Lung (tissue), 12 donors: Measurements from ENCODE around the gene GUCA2B. TPM values are rescaled to one million over a fixed set of nuclear protein-coding genes. Genes with fewer than 3 reads are reported as not detected.

ENCODE experiments used
- ATAC-seq: fragments of 200-7000 bp; cut with Tn5 transposase; one replicate; pipeline ENCODE4 v1.9.1; 2020; ENCODE audit warnings: moderate number of reproducible peaks; ENCODE audit not compliant: insufficient read depth, low FRiP score
- DNase-seq, 3 donors: peaks; one replicate each; pipeline ENCODE4 v3.0.0-alpha.2; 2013 to 2017
- H3K27ac ChIP-seq, 2 donors: one replicate each; pipeline ENCODE4 v1.5.1; 2013; ENCODE audit warnings: mild to moderate bottlenecking in 2 of 2, moderate library complexity in 2 of 2, control low read depth in 1 of 2, inconsistent platforms in 1 of 2, low read depth in 1 of 2, low read length in 1 of 2
- H3K27me3 ChIP-seq, 3 donors: one replicate each; pipeline ENCODE4 v1.5.1; 2013; ENCODE audit warnings: low read length in 2 of 3; ENCODE audit not compliant: control insufficient read depth in 3 of 3, insufficient read depth in 3 of 3
- H3K36me3 ChIP-seq, 4 donors: one replicate each; pipeline ENCODE4 v1.5.1; 2013; ENCODE audit warnings: low read length in 4 of 4, mild to moderate bottlenecking in 1 of 4, moderate library complexity in 1 of 4; ENCODE audit not compliant: control insufficient read depth in 4 of 4, insufficient read depth in 4 of 4
- H3K4me1 ChIP-seq, 5 donors: one replicate each; pipeline ENCODE4 v1.5.1; 2013; ENCODE audit warnings: low read length in 5 of 5, mild to moderate bottlenecking in 2 of 5, moderate library complexity in 1 of 5; ENCODE audit not compliant: control insufficient read depth in 5 of 5, insufficient read depth in 5 of 5
- H3K4me3 ChIP-seq: one replicate; pipeline ENCODE4 v1.5.1; 2013; ENCODE audit warnings: mild to moderate bottlenecking, control low read depth, moderate library complexity
- H3K9ac ChIP-seq, 2 donors: one replicate each; pipeline ENCODE4 v1.5.1; 2013; ENCODE audit warnings: low read length in 2 of 2, control low read depth in 1 of 2; ENCODE audit not compliant: insufficient read depth in 1 of 2
- H3K9me3 ChIP-seq, 4 donors: one replicate each; pipeline ENCODE4 v1.5.1; 2013; ENCODE audit warnings: low read length in 3 of 4, mild to moderate bottlenecking in 1 of 4, moderate library complexity in 1 of 4; ENCODE audit not compliant: control insufficient read depth in 4 of 4, insufficient read depth in 3 of 4
- CTCF ChIP-seq: IDR thresholded peaks from 2 replicates; pipeline ENCODE4 v1.5.1; 2012; ENCODE audit warnings: mild to moderate bottlenecking; ENCODE audit errors: control extremely low read depth, extremely low read depth
- WGBS, 2 donors: extraction: QIAGEN DNeasy Blood & Tissue Kit; methylation state at CpG; one replicate each; pipeline ENCODE4 v1.1.7; 2013; 5-methylcytosine and 5-hydroxymethylcytosine counted together
- polyA plus RNA-seq, 2 donors: library from polyadenylated mRNA; stranded (reverse); fragments of 200-250 nt; gene quantifications; one replicate each; pipeline ENCODE4 v1.2.1, GENCODE V29; 2013
- total RNA-seq, 2 donors: library from RNA; depleted of rRNA in 1 of 2; stranded (reverse); fragments of >200 nt in 1 of 2; gene quantifications; one replicate each; pipeline ENCODE4 v1.2.1, GENCODE V29; 2014 to 2021
- donor health status: control.
- donor health status: control.
- donor health status: Bipolar disorder and iron deficiency.
- donor health status: healthy.
- donor health status: DM: yes; HTN: yes; CAD: no.

Gene GUCA2B
- total and polyA plus RNA-seq, 4 donors = not detected

- Histone ChIP-seq H3K27ac (peak overlapping the region in 1 of 2 donors; percentile 52), H3K9me3 (no peaks in the 10 kb centered on the region), H3K36me3 (no peaks in the 10 kb centered on the region), H3K4me1 (peaks cover 0 to 5% (median 0%) of the 10 kb centered on the region in 5 donors), H3K27me3 (peaks cover 0 to 9% (median 2%) of the 10 kb centered on the region in 3 donors), H3K9ac (no peak overlapping the region), H3K4me3 (no peak overlapping the region)
- ATAC-seq (no peak), DNase-seq (peak in 1 of 3 donors; percentile 62)
- no peak for TF ChIP-seq CTCF
- 45 to 49% methylated on average over 4 of the region's 4 CpGs for WGBS, 2 donors
Measured at GRCh38 chr1:42142894-42143675, 10.1 kb upstream of the GUCA2B start.

- Histone ChIP-seq H3K4me1 (peaks cover 0 to 5% (median 0%) of the 10 kb centered on the region in 5 donors), H3K27me3 (peaks cover 0 to 9% (median 2%) of the 10 kb centered on the region in 3 donors), H3K9me3 (no peaks in the 10 kb centered on the region), H3K27ac (no peak overlapping the region), H3K9ac (no peak overlapping the region), H3K4me3 (no peak overlapping the region), H3K36me3 (no peaks in the 10 kb centered on the region)
- no peak for TF ChIP-seq CTCF
- 61 to 73% methylated on average over 13 of the region's 13 CpGs for WGBS, 2 donors
- DNase-seq (no peak), ATAC-seq (no peak)
Measured at GRCh38 chr1:42143896-42144710, 9.1 kb upstream of the GUCA2B start.

- 79% methylated on average over 12 of the region's 12 CpGs for WGBS, 2 donors
- H3K4me3 ChIP-seq = no peak overlapping the region
- H3K36me3 ChIP-seq = no peaks in the 10 kb centered on the region
- H3K27me3 ChIP-seq = peaks cover 0 to 9% (median 2%) of the 10 kb centered on the region in 3 donors
- no peak for ATAC-seq
- H3K27ac ChIP-seq = no peak overlapping the region
- H3K4me1 ChIP-seq = peaks cover 0 to 5% (median 0%) of the 10 kb centered on the region in 5 donors
- no peak overlapping the region for H3K9ac ChIP-seq
- DNase-seq = no peak
- no peaks in the 10 kb centered on the region for H3K9me3 ChIP-seq
- no peak for TF ChIP-seq CTCF
Measured at GRCh38 chr1:42144711-42145388, 8.4 kb upstream of the GUCA2B start.
